Measurements from ENCODE around the gene ENKD1.

The ENKD1 gene

DNA sequence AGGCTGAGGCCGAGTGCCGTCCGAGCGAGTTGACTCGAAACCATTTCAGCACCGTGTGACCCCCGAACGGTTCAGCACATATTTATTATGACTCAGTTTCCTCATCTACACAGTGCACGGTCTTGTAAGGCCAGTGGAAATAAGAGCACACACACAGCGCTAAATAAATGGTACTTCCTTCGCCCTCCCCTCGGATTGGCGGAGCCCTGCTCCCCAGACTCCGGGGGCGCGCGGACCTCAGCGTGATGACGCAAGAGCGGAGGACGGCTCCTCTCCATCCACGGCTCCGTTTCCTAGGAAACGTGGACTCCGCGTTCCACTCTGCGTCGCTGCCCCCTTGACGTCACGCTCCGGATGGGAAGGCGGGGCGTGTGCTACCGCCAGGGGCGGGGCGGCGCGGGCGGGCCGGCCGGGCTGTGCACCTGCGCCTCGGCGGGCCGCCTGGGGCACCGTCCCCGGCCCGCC is 6.0 kb downstream of the ENKD1 start, which contains the start of gene PARD6A:
PARD6A (plus strand) TSS at position 397 of the 465 bp plus-strand sequence. CDS start 79 bp downstream, outside the sequence.
- peak; percentile 97 for DNase-seq (ENCODE audit: low read depth, low spot score)

DNA sequence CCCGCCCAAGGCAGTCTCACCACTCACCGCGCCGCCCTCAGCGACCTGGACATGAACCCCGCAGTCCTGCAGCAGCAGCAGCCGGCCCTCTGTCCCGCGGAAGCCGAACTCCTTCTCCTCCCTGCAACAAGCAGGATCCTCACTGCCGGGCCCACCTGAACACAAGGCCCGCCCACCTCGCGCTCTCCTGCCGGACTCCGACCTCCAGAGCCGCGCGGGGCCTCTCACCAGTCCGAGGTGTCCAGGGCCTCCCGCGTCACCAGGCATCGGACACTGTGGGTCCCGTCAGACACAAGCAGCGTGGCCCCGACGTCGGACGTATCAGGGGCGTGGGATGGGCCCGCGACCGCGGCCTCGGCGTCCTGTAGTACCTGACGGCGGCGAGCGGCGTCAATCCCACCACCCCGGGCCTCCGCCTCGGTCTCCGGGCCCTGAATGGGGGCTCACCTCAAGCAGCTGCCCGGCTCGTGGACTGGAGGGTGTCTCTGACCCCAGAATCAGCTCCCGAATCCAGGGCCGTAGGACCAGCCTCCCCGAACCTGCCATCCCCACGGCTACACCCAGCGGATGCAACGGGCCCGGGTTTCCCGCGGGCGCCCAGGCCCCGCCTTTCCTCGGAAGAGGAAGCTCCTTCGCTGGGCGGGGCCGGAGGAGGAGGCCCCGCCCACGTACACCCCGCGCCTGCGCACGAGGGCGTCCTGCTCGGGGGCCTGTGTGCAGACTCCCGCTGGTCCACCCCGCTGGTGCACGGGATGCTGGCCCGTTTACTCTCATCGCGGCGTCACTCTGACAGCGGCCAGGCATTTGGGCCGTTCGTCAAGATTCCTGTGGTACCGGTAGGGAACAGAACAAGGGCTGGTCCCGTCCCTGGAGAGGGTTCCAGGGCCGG is 6.6 kb downstream of the ENKD1 start, which contains the start of gene ACD:
ACD (minus strand) TSS at position 586 of the 889 bp plus-strand sequence; CDS start at position 546, 40 bp downstream.
- in situ Hi-C loops (cut with HindIII; ENCODE audit: low sequenced_read_pairs) = no loop called here
- H3K4me3 ChIP-seq (ENCODE audit: low read depth, low read length) = peak within 1 kb of the TSS; percentile 87
- peak; percentile 91 for DNase-seq (ENCODE audit: low read depth, low spot score)
- TF ChIP-seq, protein P1, sequence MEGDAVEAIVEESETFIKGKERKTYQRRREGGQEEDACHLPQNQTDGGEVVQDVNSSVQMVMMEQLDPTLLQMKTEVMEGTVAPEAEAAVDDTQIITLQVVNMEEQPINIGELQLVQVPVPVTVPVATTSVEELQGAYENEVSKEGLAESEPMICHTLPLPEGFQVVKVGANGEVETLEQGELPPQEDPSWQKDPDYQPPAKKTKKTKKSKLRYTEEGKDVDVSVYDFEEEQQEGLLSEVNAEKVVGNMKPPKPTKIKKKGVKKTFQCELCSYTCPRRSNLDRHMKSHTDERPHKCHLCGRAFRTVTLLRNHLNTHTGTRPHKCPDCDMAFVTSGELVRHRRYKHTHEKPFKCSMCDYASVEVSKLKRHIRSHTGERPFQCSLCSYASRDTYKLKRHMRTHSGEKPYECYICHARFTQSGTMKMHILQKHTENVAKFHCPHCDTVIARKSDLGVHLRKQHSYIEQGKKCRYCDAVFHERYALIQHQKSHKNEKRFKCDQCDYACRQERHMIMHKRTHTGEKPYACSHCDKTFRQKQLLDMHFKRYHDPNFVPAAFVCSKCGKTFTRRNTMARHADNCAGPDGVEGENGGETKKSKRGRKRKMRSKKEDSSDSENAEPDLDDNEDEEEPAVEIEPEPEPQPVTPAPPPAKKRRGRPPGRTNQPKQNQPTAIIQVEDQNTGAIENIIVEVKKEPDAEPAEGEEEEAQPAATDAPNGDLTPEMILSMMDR (IDR thresholded peaks at IDR 0.05; ENCODE audit: low read depth, low read length) = no peak

More for the DNA sequence above, 6.0 kb downstream of the ENKD1 start, which contains the start of gene PARD6A:
- TF ChIP-seq, protein P1 (IDR thresholded peaks at IDR 0.05; ENCODE audit: low read depth, low read length) = no peak
- H3K4me3 ChIP-seq (ENCODE audit: low read depth, low read length) = peak within 1 kb of the TSS; percentile 87
- in situ Hi-C loops (cut with HindIII; ENCODE audit: low sequenced_read_pairs) = no loop called here

DNA sequence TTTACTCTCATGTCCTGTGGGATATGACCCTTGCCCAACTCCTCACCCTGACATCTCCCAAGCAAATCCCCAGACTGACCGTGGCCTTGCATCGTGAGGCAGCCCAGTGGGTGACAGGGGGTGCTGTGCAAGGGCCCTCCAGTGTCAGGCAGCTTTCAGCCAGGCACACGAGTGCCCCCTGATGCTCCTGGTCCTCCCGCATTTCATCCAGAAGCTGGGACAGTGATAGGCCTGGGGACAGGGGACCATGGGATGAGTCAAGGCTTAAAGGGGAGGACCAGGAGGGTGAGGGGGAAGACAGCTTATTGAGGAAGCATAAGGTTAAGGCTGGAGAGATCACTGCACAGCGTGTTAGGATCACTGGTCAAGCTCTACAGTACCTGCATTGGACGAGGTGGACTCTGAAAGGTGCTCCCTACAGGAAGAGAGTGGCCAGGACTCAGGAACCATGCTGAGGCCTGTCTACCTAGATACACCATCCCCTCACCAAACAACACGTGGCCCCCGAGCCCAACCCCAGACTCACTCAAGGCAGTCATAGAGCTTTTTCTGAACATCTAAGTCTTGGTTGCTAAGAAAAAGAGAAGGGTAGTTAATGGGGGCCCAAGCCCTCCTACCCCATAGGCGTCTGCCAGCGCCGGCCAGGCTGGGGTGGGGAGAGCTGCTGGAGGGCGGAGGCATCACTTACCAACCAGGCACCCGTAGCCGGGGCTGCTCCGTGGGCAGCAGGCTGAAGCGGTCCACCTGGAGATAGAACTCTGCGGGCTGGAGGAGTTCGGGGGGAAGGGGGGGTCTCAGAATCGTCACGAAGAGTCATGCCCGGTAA is 7.5 kb downstream of the ENKD1 start:
- TF ChIP-seq, protein P1 (IDR thresholded peaks at IDR 0.05; ENCODE audit: low read depth, low read length) = no peak
- DNase-seq (ENCODE audit: low read depth, low spot score) = no peak
- in situ Hi-C loops (cut with HindIII; ENCODE audit: low sequenced_read_pairs) = no loop called here
- peak overlapping the region; percentile 87 for H3K4me3 ChIP-seq (ENCODE audit: low read depth, low read length)

DNA sequence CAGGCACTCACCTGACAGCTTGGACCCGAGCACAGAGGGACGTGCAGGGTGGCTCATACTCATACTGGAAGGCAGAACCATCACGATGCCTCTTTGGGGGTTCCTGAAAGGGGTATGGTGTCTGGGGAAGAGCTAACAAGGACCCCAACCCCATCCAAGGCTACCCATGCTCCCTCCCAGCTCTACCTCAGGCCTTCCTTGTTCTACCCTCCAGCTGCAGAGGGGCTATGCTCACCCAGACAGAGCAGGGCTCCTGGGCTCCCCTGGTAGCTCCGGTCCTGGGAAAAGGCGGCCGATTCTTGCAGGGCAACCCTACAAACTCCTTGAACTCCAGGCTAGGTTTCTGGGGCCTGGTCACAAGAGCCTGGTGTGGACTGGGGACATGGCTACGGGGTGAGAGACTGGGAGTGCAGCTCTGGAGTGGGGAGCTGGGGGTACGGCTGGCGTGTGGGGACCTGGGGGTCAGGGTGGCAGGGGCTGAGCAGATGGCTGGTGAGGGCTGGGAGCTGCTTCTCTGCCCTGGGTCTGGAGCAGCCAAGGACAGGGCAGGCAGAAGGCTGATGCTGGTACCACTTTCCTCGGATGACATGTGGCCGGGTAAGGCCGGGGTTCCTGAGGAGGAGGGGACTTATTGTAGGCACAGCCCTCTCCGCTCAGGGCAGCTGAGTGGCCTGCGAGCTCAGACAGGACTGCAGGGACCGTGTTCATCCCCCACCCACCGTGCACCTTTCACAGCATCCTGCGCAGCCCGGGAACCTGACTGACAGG is 8.6 kb downstream of the ENKD1 start:
- no peak overlapping the region for H3K4me3 ChIP-seq (ENCODE audit: low read depth, low read length)
- TF ChIP-seq, protein P1 (IDR thresholded peaks at IDR 0.05; ENCODE audit: low read depth, low read length) = no peak
- DNase-seq (ENCODE audit: low read depth, low spot score) = no peak
- in situ Hi-C loops (cut with HindIII; ENCODE audit: low sequenced_read_pairs) = no loop called here

DNA sequence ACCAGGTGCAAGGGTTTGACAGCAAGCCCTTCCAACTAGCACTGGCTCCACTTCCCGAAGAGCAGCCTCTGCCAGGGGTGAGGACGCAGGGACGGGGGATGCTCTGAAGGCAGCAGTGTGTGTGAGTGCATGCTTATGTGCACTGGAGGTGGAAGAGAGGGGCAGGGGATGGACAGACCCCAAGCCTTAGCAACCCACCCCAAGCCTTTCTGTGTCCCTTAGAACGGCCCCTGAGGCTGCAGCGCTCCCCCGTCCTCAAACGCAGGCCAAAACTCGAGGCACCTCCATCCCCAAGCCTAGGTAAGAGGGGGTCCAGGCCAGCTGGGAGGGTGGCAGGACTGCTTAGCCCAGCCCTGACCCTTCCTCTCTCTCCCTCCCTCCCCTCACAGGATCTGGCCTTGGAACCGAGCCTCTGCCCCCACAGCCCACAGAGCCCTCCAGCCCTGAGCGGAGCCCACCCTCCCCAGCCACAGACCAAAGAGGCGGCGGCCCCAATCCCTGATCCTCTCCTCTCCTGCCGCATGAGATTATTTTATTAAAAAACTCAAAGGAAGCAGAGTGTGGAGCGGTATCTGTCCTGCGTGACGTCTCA is 9.4 kb downstream of the ENKD1 start:
- no peak overlapping the region for H3K4me3 ChIP-seq (ENCODE audit: low read depth, low read length)
- no peak for DNase-seq (ENCODE audit: low read depth, low spot score)
- TF ChIP-seq, protein P1 (IDR thresholded peaks at IDR 0.05; ENCODE audit: low read depth, low read length) = no peak
- in situ Hi-C loops (cut with HindIII; ENCODE audit: low sequenced_read_pairs) = no loop called here

All from astrocyte of the spinal cord (primary cell).